ENCODE data around the gene GSAP. TPM values are rescaled to one million over a fixed set of nuclear protein-coding genes. Genes with fewer than 3 reads are reported as not detected.
"Not testable (repeated sequence)": the region's sequence is repeated elsewhere in the genome, so short reads cannot be mapped to it uniquely, and the experiment has no call there.

Gene GSAP
- total RNA-seq, 6 experiments from 2014 or later, result 14.1 to 34.6 (median 26.5) TPM

DNA sequence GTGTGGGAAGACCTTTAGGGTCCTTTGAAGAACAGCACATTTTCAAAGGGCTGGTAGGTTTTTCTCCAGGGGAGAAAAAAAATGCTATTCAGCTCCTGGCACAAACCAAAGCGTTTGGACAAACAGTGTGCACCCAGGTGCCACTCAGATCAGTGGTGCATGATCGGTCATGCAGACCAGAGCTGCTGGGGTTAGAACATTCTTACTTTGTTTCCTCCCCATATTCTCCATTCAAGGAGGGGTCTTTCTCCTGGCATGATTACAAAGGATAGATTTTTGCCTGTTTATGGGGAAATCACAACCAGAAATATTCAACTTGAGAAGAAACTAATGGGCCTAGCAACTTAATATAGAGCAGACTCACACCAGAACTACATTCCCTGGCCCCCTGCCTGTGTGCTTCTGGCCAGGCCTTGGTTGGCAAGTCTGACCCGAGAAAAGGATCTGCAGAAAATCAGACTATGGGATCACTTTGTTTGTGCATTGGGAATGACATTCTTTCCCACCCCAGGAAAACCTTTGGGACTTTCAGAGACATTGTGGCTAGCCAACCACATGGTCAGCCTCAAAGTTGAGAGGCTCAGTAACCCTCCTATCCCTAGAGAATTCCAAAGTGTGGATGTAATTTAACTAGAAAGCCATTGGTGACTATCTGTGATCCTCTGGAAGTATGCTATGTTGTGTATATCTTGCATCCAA is 134.2 kb downstream of the GSAP start:
- H3K9me3 ChIP-seq, result no peaks in the 10 kb centered on the region
- peak overlapping the region in 1 of 3 donors; percentile 1 for H3K27ac ChIP-seq
- H3K4me1 ChIP-seq, result no peaks in the 10 kb centered on the region
- TF ChIP-seq POLR2A (IDR thresholded peaks at IDR 0.05), result no peak
- TF ChIP-seq, protein P1, sequence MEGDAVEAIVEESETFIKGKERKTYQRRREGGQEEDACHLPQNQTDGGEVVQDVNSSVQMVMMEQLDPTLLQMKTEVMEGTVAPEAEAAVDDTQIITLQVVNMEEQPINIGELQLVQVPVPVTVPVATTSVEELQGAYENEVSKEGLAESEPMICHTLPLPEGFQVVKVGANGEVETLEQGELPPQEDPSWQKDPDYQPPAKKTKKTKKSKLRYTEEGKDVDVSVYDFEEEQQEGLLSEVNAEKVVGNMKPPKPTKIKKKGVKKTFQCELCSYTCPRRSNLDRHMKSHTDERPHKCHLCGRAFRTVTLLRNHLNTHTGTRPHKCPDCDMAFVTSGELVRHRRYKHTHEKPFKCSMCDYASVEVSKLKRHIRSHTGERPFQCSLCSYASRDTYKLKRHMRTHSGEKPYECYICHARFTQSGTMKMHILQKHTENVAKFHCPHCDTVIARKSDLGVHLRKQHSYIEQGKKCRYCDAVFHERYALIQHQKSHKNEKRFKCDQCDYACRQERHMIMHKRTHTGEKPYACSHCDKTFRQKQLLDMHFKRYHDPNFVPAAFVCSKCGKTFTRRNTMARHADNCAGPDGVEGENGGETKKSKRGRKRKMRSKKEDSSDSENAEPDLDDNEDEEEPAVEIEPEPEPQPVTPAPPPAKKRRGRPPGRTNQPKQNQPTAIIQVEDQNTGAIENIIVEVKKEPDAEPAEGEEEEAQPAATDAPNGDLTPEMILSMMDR (IDR thresholded peaks at IDR 0.05), result no peak
- H3K4me3 ChIP-seq, result no peak overlapping the region
- peak in 1 of 3 donors; percentile 55 for DNase-seq
- WGBS (ENCODE audit: insufficient coverage, low coverage, low lambda C conversion rate, missing lambda C conversion rate), result 47% methylated on average over 2 of the region's 3 CpGs
- H3K27me3 ChIP-seq, result no peaks in the 10 kb centered on the region
- peak in 3 of 4 donors; percentile 66 to 77 (median 76) for ATAC-seq
- intact Hi-C loops (cut with DNase I), result no loop called here
- H3K36me3 ChIP-seq, result no peaks in the 10 kb centered on the region

DNA sequence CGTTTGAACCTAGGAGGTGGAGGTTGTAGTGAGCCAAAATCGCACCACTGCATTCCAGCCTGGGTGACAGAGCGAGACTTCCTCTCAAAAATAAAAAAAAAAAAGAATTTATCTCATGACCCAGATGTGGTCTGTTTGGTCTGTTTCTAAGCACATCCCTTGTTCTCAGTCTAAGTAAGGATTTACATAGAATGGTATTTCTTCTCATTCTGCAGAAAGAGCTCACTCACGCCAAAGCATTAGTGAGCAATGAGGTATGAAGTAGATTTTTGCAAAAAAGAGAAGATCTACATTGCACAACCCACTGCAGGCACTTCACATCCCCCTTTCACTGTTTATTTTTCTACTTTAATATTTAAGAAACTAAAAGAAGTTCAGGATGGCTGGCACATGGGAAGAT is 140.0 kb downstream of the GSAP start:
- H3K27me3 ChIP-seq, result no peaks in the 10 kb centered on the region
- H3K4me1 ChIP-seq, result no peaks in the 10 kb centered on the region
- no peak overlapping the region for H3K4me3 ChIP-seq
- intact Hi-C loops (cut with DNase I), result no loop called here
- no peak overlapping the region for H3K27ac ChIP-seq
- ATAC-seq (peak in 1 of 4 donors; percentile 15), DNase-seq (no peak)
- TF ChIP-seq, protein P1 (IDR thresholded peaks at IDR 0.05), result no peak
- TF ChIP-seq POLR2A (IDR thresholded peaks at IDR 0.05), result no peak
- no peaks in the 10 kb centered on the region for H3K36me3 ChIP-seq
- 0% methylated on average over 1 of the region's 4 CpGs for WGBS (ENCODE audit: insufficient coverage, low coverage, low lambda C conversion rate, missing lambda C conversion rate)
- no peaks in the 10 kb centered on the region for H3K9me3 ChIP-seq

DNA sequence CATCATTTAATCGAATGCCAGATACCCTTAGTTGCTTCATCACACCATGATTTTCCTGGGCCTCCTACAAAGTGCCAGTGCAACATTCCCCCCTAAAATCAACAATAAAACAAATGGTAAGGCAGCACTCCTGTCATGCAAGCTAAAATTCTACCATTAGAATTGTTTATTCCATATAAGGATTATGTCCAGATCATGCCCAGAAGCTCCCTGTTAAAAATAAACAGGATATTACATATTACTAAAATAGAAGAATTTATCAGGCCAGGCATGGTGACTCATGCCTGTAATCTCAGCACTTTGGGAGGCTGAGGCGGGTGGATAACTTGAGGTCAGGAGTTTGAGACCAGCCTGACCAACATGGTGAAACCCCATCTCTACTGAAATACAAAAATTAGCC is 140.5 kb downstream of the GSAP start:
- intact Hi-C loops (cut with DNase I); H3K4me1 ChIP-seq; H3K36me3 ChIP-seq; DNase-seq; H3K27ac ChIP-seq; H3K27me3 ChIP-seq; H3K4me3 ChIP-seq; H3K9me3 ChIP-seq: not testable (repeated sequence)
- ATAC-seq, result peak in 2 of 4 donors; percentile 40 to 67
- WGBS (ENCODE audit: insufficient coverage, low coverage, low lambda C conversion rate, missing lambda C conversion rate), result 67% methylated on average over 2 of the region's 2 CpGs

GRCh38 chr7:77271766-77272165 is 144.4 kb downstream of the GSAP start:
- Histone ChIP-seq H3K27ac (no peak overlapping the region), H3K27me3 (no peaks in the 10 kb centered on the region), H3K4me1 (no peaks in the 10 kb centered on the region), H3K4me3 (no peak overlapping the region), H3K9me3 (no peaks in the 10 kb centered on the region), H3K36me3 (no peaks in the 10 kb centered on the region)
- intact Hi-C loops (cut with DNase I), result no loop called here
- ATAC-seq (no peak), DNase-seq (no peak)
- WGBS (ENCODE audit: insufficient coverage, low coverage, low lambda C conversion rate, missing lambda C conversion rate), result 100% methylated on average over 4 of the region's 5 CpGs
- TF ChIP-seq, protein P1 (IDR thresholded peaks at IDR 0.05), result no peak
- TF ChIP-seq POLR2A (IDR thresholded peaks at IDR 0.05), result no peak

- Histone ChIP-seq H3K4me1 (no peaks in the 10 kb centered on the region), H3K27me3 (no peaks in the 10 kb centered on the region), H3K9me3 (no peaks in the 10 kb centered on the region), H3K27ac (peak overlapping the region in 1 of 3 donors; percentile 46), H3K4me3 (no peak overlapping the region), H3K36me3 (no peaks in the 10 kb centered on the region)
- intact Hi-C loops (cut with DNase I), result no loop called here
- 78% methylated on average over 1 of the region's 1 CpG for WGBS (ENCODE audit: insufficient coverage, low coverage, low lambda C conversion rate, missing lambda C conversion rate)
- no peak for ATAC-seq
- DNase-seq, result no peak
- no peak for TF ChIP-seq POLR2A (IDR thresholded peaks at IDR 0.05)
- TF ChIP-seq, protein P1 (IDR thresholded peaks at IDR 0.05), result no peak
Observed at GRCh38 chr7:77270094-77270480, 146.1 kb downstream of the GSAP start.

Data from right lobe of liver (tissue), 6 donors.